ENCODE measurements around the gene SLC28A1.

SLC28A1 gene

GRCh38 chr15:84988909-84989644 lies 104.6 kb downstream of the SLC28A1 start:
- no peak overlapping the region for H3K27ac ChIP-seq
- no peak for TF ChIP-seq ZFX (IDR thresholded peaks at IDR 0.05; ENCODE audit: borderline replicate concordance)
- TF ChIP-seq CTCF (IDR thresholded peaks at IDR 0.05) = no peak

GRCh38 chr15:84990507-84990906 lies 106.0 kb downstream of the SLC28A1 start:
- TF ChIP-seq ZFX (IDR thresholded peaks at IDR 0.05; ENCODE audit: borderline replicate concordance) (no peak), CTCF (IDR thresholded peaks at IDR 0.05) (no peak)
- no peak overlapping the region for H3K27ac ChIP-seq

- TF ChIP-seq ZFX (IDR thresholded peaks at IDR 0.05; ENCODE audit: borderline replicate concordance) (no peak), CTCF (IDR thresholded peaks at IDR 0.05) (no peak)
Measured at GRCh38 chr15:84991014-84991712, 106.7 kb downstream of the SLC28A1 start.

GRCh38 chr15:84992157-84992944 lies 107.9 kb downstream of the SLC28A1 start:
- TF ChIP-seq ZFX (IDR thresholded peaks at IDR 0.05; ENCODE audit: borderline replicate concordance) (no peak), CTCF (IDR thresholded peaks at IDR 0.05) (no peak)
- H3K27ac ChIP-seq = no peak overlapping the region

More at GRCh38 chr15:84991014-84991712, 106.7 kb downstream of the SLC28A1 start:
- H3K27ac ChIP-seq = no peak overlapping the region

Data from 22Rv1 (cell line).